ENCODE results near the gene SF3B4.

The SF3B4 gene

GRCh38 chr1:149932474-149932873 lies 4.9 kb upstream of the SF3B4 start:
- no peak for DNase-seq

- DNase-seq = no peak
Measured at GRCh38 chr1:149931212-149931790, 3.7 kb upstream of the SF3B4 start.

GRCh38 chr1:149929856-149930255 lies 2.3 kb upstream of the SF3B4 start:
- no peak for DNase-seq

- no peak for DNase-seq
Measured at GRCh38 chr1:149928401-149928724, 760 bp upstream of the SF3B4 start.

- DNase-seq = no peak
Measured at GRCh38 chr1:149927056-149927562, 494 bp downstream of the SF3B4 start.

GRCh38 chr1:149926296-149926695 lies 1.3 kb downstream of the SF3B4 start:
- DNase-seq = no peak

GRCh38 chr1:149925751-149926150 lies 1.9 kb downstream of the SF3B4 start:
- no peak for DNase-seq

GRCh38 chr1:149925345-149925744 lies 2.3 kb downstream of the SF3B4 start:
- DNase-seq = no peak

GRCh38 chr1:149923626-149924025 lies 4.0 kb downstream of the SF3B4 start:
- no peak for DNase-seq

- peak; percentile 57 for DNase-seq
Measured at GRCh38 chr1:149917571-149918144, 9.9 kb downstream of the SF3B4 start, which contains the start of gene SV2A. TSS of gene SV2A (minus strand) at chr1:149917844. CDS start at chr1:149913840, 4,004 bp downstream.

- no peak for DNase-seq
Measured at GRCh38 chr1:149916898-149917252, 10.7 kb downstream of the SF3B4 start.

- no peak for DNase-seq
Measured at GRCh38 chr1:149916193-149916897, 11.3 kb downstream of the SF3B4 start.

GRCh38 chr1:149915429-149916192 lies 12.0 kb downstream of the SF3B4 start:
- DNase-seq = no peak

GRCh38 chr1:149914545-149914944 lies 13.1 kb downstream of the SF3B4 start:
- no peak for DNase-seq

GRCh38 chr1:149906570-149907075 lies 21.0 kb downstream of the SF3B4 start:
- no peak for DNase-seq

- no peak for DNase-seq
Measured at GRCh38 chr1:149903836-149904491, 23.6 kb downstream of the SF3B4 start.

- peak; percentile 84 for DNase-seq
Measured at GRCh38 chr1:149899460-149900284, 27.9 kb downstream of the SF3B4 start, which contains the start of gene BOLA1. TSS of gene BOLA1 (plus strand) at chr1:149899568. CDS start at chr1:149900060, 492 bp downstream.

- DNase-seq = no peak
Measured at GRCh38 chr1:149896575-149896974, 31.0 kb downstream of the SF3B4 start.

GRCh38 chr1:149888999-149889289 lies 38.7 kb downstream of the SF3B4 start:
- no peak for DNase-seq

GRCh38 chr1:149888247-149888998 lies 39.2 kb downstream of the SF3B4 start:
- DNase-seq = peak; percentile 87
